K562 (cell line): ENCODE data around the gene STRA8. TPM values are rescaled to one million over a fixed set of nuclear protein-coding genes. Genes with fewer than 3 reads are reported as not detected.

Experiments used
- CREM ChIP-seq: IDR thresholded peaks from 2 replicates; pipeline ENCODE4 v1.6.1; 2014; ENCODE audit warnings: antibody characterized with exemption, low read depth
- CTBP1 ChIP-seq: fragments of 450-650 bp; IDR thresholded peaks from 2 replicates; pipeline ENCODE4 v1.6.1; 2016; ENCODE audit warnings: borderline replicate concordance
- HNRNPL ChIP-seq: fragments of 200-400 bp; formaldehyde crosslinking; IDR thresholded peaks from 2 replicates; pipeline ENCODE4 v1.6.1; 2017; ENCODE audit warnings: low read depth, mild to moderate bottlenecking, low read length
- MCM5 ChIP-seq: fragments of 450-650 bp; IDR thresholded peaks from 2 replicates; pipeline ENCODE4 v1.6.1; 2016; ENCODE audit warnings: low read depth
- RERE ChIP-seq: sonication (generic); formaldehyde crosslinking; IDR thresholded peaks from 2 replicates; pipeline ENCODE4 v1.8.0; 2023; ENCODE audit warnings: missing genetic modification reagents, mild to moderate bottlenecking, borderline replicate concordance
- polyA plus RNA-seq, 8 experiments: library from polyadenylated mRNA; depleted of rRNA in 4 of 8; stranded (reverse) in 5 of 8; unstranded in 3 of 8; fragments of >200 nt; fragmentation: Nextera tagmentation in 2 of 8; fragmentation: Illumina TruSeq in 1 of 8; extraction: Ambion mirVana in 2 of 8; extraction: Trizol in 1 of 8; gene quantifications; 2 replicates each; pipeline versions ENCODE4 v1.2.1 to v1.2.3, GENCODE V29; 2011 to 2014; ENCODE audit warnings: inconsistent platforms in 1 of 8, missing spikeins in 1 of 8
- total RNA-seq, 7 experiments: library from RNA; depleted of rRNA in 6 of 7; stranded (reverse); fragments of >200 nt in 6 of 7; fragmentation: Illumina TruSeq in 2 of 7; extraction: Trizol in 2 of 7; gene quantifications; 2 replicates each; pipeline versions ENCODE4 v1.2.1 to v1.2.3, GENCODE V29; 2011 to 2021; ENCODE audit warnings: low replicate concordance in 1 of 7

The STRA8 gene
- total and polyA plus RNA-seq, 9 of the 15 experiments (the other 6 are each of a cell fraction or from before 2014, with no cell fraction given) = not detected

GRCh38 chr7:135269921-135270320 is 36.3 kb downstream of the STRA8 start (continued):
- no peak for TF ChIP-seq RERE (CRISPR knock-in tag)
- TF ChIP-seq HNRNPL = no peak
- no peak for TF ChIP-seq CREM
- TF ChIP-seq CTBP1 = no peak
- no peak for TF ChIP-seq MCM5
- TF ChIP-seq, all 486 proteins: peak for 0
